ENCODE measurements around the gene PTPN1. TPM values are rescaled to one million over a fixed set of nuclear protein-coding genes. Genes with fewer than 3 reads are reported as not detected.

Gene PTPN1
- total and polyA plus RNA-seq, 2 experiments from 2014 or later, result 16.9 to 26.4 TPM

- Histone ChIP-seq H3K79me2 (replicated peaks; ENCODE audit: insufficient read depth) (peaks cover 40% of the 10 kb centered on the region), H3K9me2 (ENCODE audit: insufficient read depth) (no peaks in the 10 kb centered on the region), H3K4me3 (no peak overlapping the region), H3K4me2 (no peak overlapping the region), H2AFZ (no peak overlapping the region), H4K20me1 (replicated peaks; ENCODE audit: insufficient read depth) (peaks cover 7% of the 10 kb centered on the region; the same call in 1 of the 2 replicates), H3K4me1 (ENCODE audit: insufficient read depth) (no peaks in the 10 kb centered on the region), H3K36me3 (ENCODE audit: insufficient read depth) (no peaks in the 10 kb centered on the region; the same call in 1 of the 2 replicates), H3K27me3 (ENCODE audit: insufficient read depth) (no peaks in the 10 kb centered on the region), H3F3A (replicated peaks; ENCODE audit: low read depth) (no peaks in the 10 kb centered on the region), H3K27ac (ENCODE audit: low read depth) (no peak overlapping the region)
- DNase-seq (ENCODE audit: low spot score) (no peak), ATAC-seq (no peak)
- TF ChIP-seq CREB1 (CRISPR knock-in tag; IDR thresholded peaks at IDR 0.05; ENCODE audit: low read depth) (no peak), STAT1 (IDR thresholded peaks at IDR 0.05; ENCODE audit: unreplicated experiment) (no peak), CTCF (conservative IDR thresholded peaks at IDR 0.05; ENCODE audit: low read depth in 2 of 2) (no peak), ETS1 (IDR thresholded peaks at IDR 0.05) (no peak), EZH2phosphoT487 (IDR thresholded peaks at IDR 0.05; ENCODE audit: unreplicated experiment) (no peak)
- Mint-ChIP-seq H3K4me3 (no peak overlapping the region), H3K4me1 (no peaks in the 10 kb centered on the region), H3K9me3 (no peaks in the 10 kb centered on the region), H3K27ac (no peak overlapping the region), H3K27me3 (ENCODE audit: insufficient read depth, low read depth, poor library complexity) (no peaks in the 10 kb centered on the region), H3K36me3 (ENCODE audit: low read depth) (no peaks in the 10 kb centered on the region)
These were observed 44.8 kb downstream of the PTPN1 start for GRCh38 chr20:50554694-50555579.

- Histone ChIP-seq H4K20me1 (replicated peaks; ENCODE audit: insufficient read depth) (peaks cover 7% of the 10 kb centered on the region; the same call in 1 of the 2 replicates), H3K4me3 (no peak overlapping the region), H3K4me1 (ENCODE audit: insufficient read depth) (no peaks in the 10 kb centered on the region), H3K4me2 (no peak overlapping the region), H3K79me2 (replicated peaks; ENCODE audit: insufficient read depth) (peaks cover 34% of the 10 kb centered on the region), H3K27me3 (ENCODE audit: insufficient read depth) (no peaks in the 10 kb centered on the region), H3K27ac (ENCODE audit: low read depth) (no peak overlapping the region), H3F3A (replicated peaks; ENCODE audit: low read depth) (no peaks in the 10 kb centered on the region), H2AFZ (no peak overlapping the region), H3K9me2 (ENCODE audit: insufficient read depth) (no peaks in the 10 kb centered on the region), H3K36me3 (ENCODE audit: insufficient read depth) (no peaks in the 10 kb centered on the region)
- Mint-ChIP-seq H3K9me3 (no peaks in the 10 kb centered on the region), H3K27me3 (ENCODE audit: insufficient read depth, low read depth, poor library complexity) (no peaks in the 10 kb centered on the region), H3K4me3 (no peak overlapping the region), H3K36me3 (ENCODE audit: low read depth) (no peaks in the 10 kb centered on the region), H3K27ac (no peak overlapping the region), H3K4me1 (no peaks in the 10 kb centered on the region)
- DNase-seq (ENCODE audit: low spot score), result no peak
- no peak for TF ChIP-seq NANOG (IDR thresholded peaks at IDR 0.05; ENCODE audit: borderline replicate concordance)
- no peak for TF ChIP-seq ETS1 (IDR thresholded peaks at IDR 0.05)
- no peak for TF ChIP-seq JUNB (IDR thresholded peaks at IDR 0.05; ENCODE audit: unreplicated experiment)
- TF ChIP-seq STAT1 (IDR thresholded peaks at IDR 0.05; ENCODE audit: unreplicated experiment), result no peak
- ATAC-seq, result no peak
These were observed 45.5 kb downstream of the PTPN1 start for GRCh38 chr20:50555662-50556061.

Measured in GM23338 (cell line).